ENCODE measurements around the gene APOBEC2.

GRCh38 chr6:41071923-41072835 is 19.2 kb downstream of the APOBEC2 start, which contains the start of gene OARD1:
- TF ChIP-seq SUZ12 (IDR thresholded peaks at IDR 0.05; ENCODE audit: extremely low read depth, insufficient read depth, insufficient read length) (no peak), YY1 (IDR thresholded peaks at IDR 0.05; ENCODE audit: insufficient read depth, insufficient read length) (peak; percentile 78), ZNF274 (IDR thresholded peaks at IDR 0.05; ENCODE audit: low read depth, low read length) (no peak)
